ENCODE results near the gene EPHB2. TPM values are rescaled to one million over a fixed set of nuclear protein-coding genes. Genes with fewer than 3 reads are reported as not detected.
A peak's percentile ranks its signal among the peaks of the same experiment; 100 is the strongest.

The EPHB2 gene
- total RNA-seq, 2 donors from 2014 or later, result 34.0 to 50.7 TPM

GRCh38 chr1:22796642-22797041, 86.0 kb downstream of the EPHB2 start:
- no peak overlapping the region for H3K4me3 ChIP-seq (ENCODE audit: low read length)
- 93 to 100% methylated on average over 2 to 4 of the region's 4 CpGs for WGBS, 2 experiments (ENCODE audit: insufficient coverage in 1 of 2, insufficient read length in 1 of 2)
- no peak overlapping the region for H3K27ac Mint-ChIP-seq
- no peak for DNase-seq
- peaks cover 19% of the 10 kb centered on the region for H3K4me1 ChIP-seq (ENCODE audit: control insufficient read depth, insufficient read depth, low read length)
- H3K4me3 Mint-ChIP-seq, result no peak overlapping the region
- no peaks in the 10 kb centered on the region for H3K27me3 Mint-ChIP-seq (ENCODE audit: insufficient read depth)
- no peaks in the 10 kb centered on the region for H3K36me3 ChIP-seq (ENCODE audit: control insufficient read depth, insufficient read depth, low read length)
- TF ChIP-seq CTCF (conservative IDR thresholded peaks at IDR 0.05), result no peak
- no peaks in the 10 kb centered on the region for H3K36me3 Mint-ChIP-seq (ENCODE audit: low read depth)
- H3K9me3 ChIP-seq (ENCODE audit: control insufficient read depth, low read length), result no peaks in the 10 kb centered on the region
- no peak overlapping the region for H3K27ac ChIP-seq (ENCODE audit: low read depth, low read length)
- no peaks in the 10 kb centered on the region for H3K27me3 ChIP-seq (ENCODE audit: control insufficient read depth, insufficient read depth, low read length, poor library complexity, severe bottlenecking)
- peaks cover 34% of the 10 kb centered on the region for H3K4me1 Mint-ChIP-seq
- H3K9me3 Mint-ChIP-seq, result no peaks in the 10 kb centered on the region
- no peak overlapping the region for H3K9ac ChIP-seq (ENCODE audit: extremely low read depth, low read length, poor library complexity, severe bottlenecking)

GRCh38 chr1:22798083-22798482, 87.4 kb downstream of the EPHB2 start:
- no peak overlapping the region for H3K27ac Mint-ChIP-seq
- Histone ChIP-seq H3K36me3 (ENCODE audit: control insufficient read depth, insufficient read depth, low read length) (no peaks in the 10 kb centered on the region), H3K9me3 (ENCODE audit: control insufficient read depth, low read length) (no peaks in the 10 kb centered on the region), H3K27ac (ENCODE audit: low read depth, low read length) (no peak overlapping the region), H3K4me1 (ENCODE audit: control insufficient read depth, insufficient read depth, low read length) (peaks cover 22% of the 10 kb centered on the region), H3K27me3 (ENCODE audit: control insufficient read depth, insufficient read depth, low read length, poor library complexity, severe bottlenecking) (no peaks in the 10 kb centered on the region), H3K9ac (ENCODE audit: extremely low read depth, low read length, poor library complexity, severe bottlenecking) (no peak overlapping the region), H3K4me3 (ENCODE audit: low read length) (no peak overlapping the region)
- H3K36me3 Mint-ChIP-seq (ENCODE audit: low read depth), result no peaks in the 10 kb centered on the region
- TF ChIP-seq CTCF (conservative IDR thresholded peaks at IDR 0.05), result peak; percentile 49
- no peak overlapping the region for H3K4me3 Mint-ChIP-seq
- no peak for DNase-seq
- H3K9me3 Mint-ChIP-seq, result no peaks in the 10 kb centered on the region
- peaks cover 35% of the 10 kb centered on the region for H3K4me1 Mint-ChIP-seq
- no peaks in the 10 kb centered on the region for H3K27me3 Mint-ChIP-seq (ENCODE audit: insufficient read depth)
- WGBS, 2 experiments (ENCODE audit: insufficient coverage in 1 of 2, insufficient read length in 1 of 2), result 81 to 90% methylated on average over 2 to 3 of the region's 3 CpGs

GRCh38 chr1:22799971-22800370, 89.3 kb downstream of the EPHB2 start:
- Histone ChIP-seq H3K36me3 (ENCODE audit: control insufficient read depth, insufficient read depth, low read length) (no peaks in the 10 kb centered on the region), H3K27me3 (ENCODE audit: control insufficient read depth, insufficient read depth, low read length, poor library complexity, severe bottlenecking) (no peaks in the 10 kb centered on the region), H3K9me3 (ENCODE audit: control insufficient read depth, low read length) (no peaks in the 10 kb centered on the region), H3K9ac (ENCODE audit: extremely low read depth, low read length, poor library complexity, severe bottlenecking) (no peak overlapping the region), H3K27ac (ENCODE audit: low read depth, low read length) (peak overlapping the region; percentile 54), H3K4me3 (ENCODE audit: low read length) (no peak overlapping the region), H3K4me1 (ENCODE audit: control insufficient read depth, insufficient read depth, low read length) (peaks cover 14% of the 10 kb centered on the region)
- no peak overlapping the region for H3K27ac Mint-ChIP-seq
- H3K9me3 Mint-ChIP-seq, result no peaks in the 10 kb centered on the region
- no peak for TF ChIP-seq CTCF (conservative IDR thresholded peaks at IDR 0.05)
- H3K4me1 Mint-ChIP-seq, result peaks cover 31% of the 10 kb centered on the region
- DNase-seq, result no peak
- 86 to 87% methylated on average over 15 to 16 of the region's 16 CpGs for WGBS, 2 experiments (ENCODE audit: insufficient coverage in 1 of 2, insufficient read length in 1 of 2)
- H3K27me3 Mint-ChIP-seq (ENCODE audit: insufficient read depth), result no peaks in the 10 kb centered on the region
- H3K36me3 Mint-ChIP-seq (ENCODE audit: low read depth), result no peaks in the 10 kb centered on the region
- no peak overlapping the region for H3K4me3 Mint-ChIP-seq
